Calu3 (cell line): ENCODE measurements around the gene AUH. TPM values are rescaled to one million over a fixed set of nuclear protein-coding genes. Genes with fewer than 3 reads are reported as not detected.
"Not testable (repeated sequence)": the region's sequence is repeated elsewhere in the genome, so short reads cannot be mapped to it uniquely, and the experiment has no call there.

Experiments
- BruUV-seq: library from RNA; stranded (reverse); fragments of 400-500 nt; replicated peaks from 2 replicates; lab custom pipeline; 2021; lab: Mats Ljungman, UMichigan
- CTCF ChIA-PET: fragments of 300-600 bp; sonication (Branson Sonifier 250); formaldehyde crosslinking; loops from one replicate; lab custom pipeline; 2022; ENCODE audit warnings: antibody characterized with exemption; lab: Charles Lee
- DNase-seq: peaks from one replicate; pipeline ENCODE4 v3.0.0; 2022
- H3K27ac Mint-ChIP-seq: one replicate; pipeline ENCODE4 v1.8.0; 2022; ENCODE audit warnings: mixed read lengths; ENCODE audit not compliant: unreplicated experiment
- H3K27me3 Mint-ChIP-seq: one replicate; pipeline ENCODE4 v1.8.0; 2022; ENCODE audit warnings: mixed read lengths; ENCODE audit not compliant: unreplicated experiment
- H3K36me3 Mint-ChIP-seq: one replicate; pipeline ENCODE4 v1.8.0; 2022; ENCODE audit warnings: mild to moderate bottlenecking, moderate library complexity, mixed read lengths; ENCODE audit not compliant: insufficient read depth, unreplicated experiment
- H3K4me1 Mint-ChIP-seq: one replicate; pipeline ENCODE4 v1.8.0; 2022; ENCODE audit warnings: mild to moderate bottlenecking, low read depth, mixed read lengths; ENCODE audit not compliant: unreplicated experiment
- H3K4me3 Mint-ChIP-seq: one replicate; pipeline ENCODE4 v1.8.0; 2022; ENCODE audit warnings: mild to moderate bottlenecking, low read depth, moderate library complexity, mixed read lengths; ENCODE audit not compliant: unreplicated experiment
- H3K9me3 Mint-ChIP-seq: one replicate; pipeline ENCODE4 v1.8.0; 2022; ENCODE audit warnings: low read depth, mixed read lengths; ENCODE audit not compliant: unreplicated experiment
- CTCF ChIP-seq: fragments of 200-600 bp; IDR thresholded peaks from one replicate; pipeline ENCODE4 v1.8.0; 2022; ENCODE audit warnings: antibody characterized with exemption; ENCODE audit not compliant: unreplicated experiment
- intact Hi-C: fragments of 100-400 bp; cut with micrococcal nuclease; formaldehyde crosslinking; loops from one replicate; pipeline ENCODE4 v1.10.0; 2022; ENCODE audit not compliant: unreplicated experiment
- total RNA-seq: library from RNA; stranded (reverse); gene quantifications from 2 replicates; pipeline ENCODE4 v1.2.3, GENCODE V29; 2022

The AUH gene
- total RNA-seq, 1 experiment from 2014 or later: 13.4 TPM

DNA sequence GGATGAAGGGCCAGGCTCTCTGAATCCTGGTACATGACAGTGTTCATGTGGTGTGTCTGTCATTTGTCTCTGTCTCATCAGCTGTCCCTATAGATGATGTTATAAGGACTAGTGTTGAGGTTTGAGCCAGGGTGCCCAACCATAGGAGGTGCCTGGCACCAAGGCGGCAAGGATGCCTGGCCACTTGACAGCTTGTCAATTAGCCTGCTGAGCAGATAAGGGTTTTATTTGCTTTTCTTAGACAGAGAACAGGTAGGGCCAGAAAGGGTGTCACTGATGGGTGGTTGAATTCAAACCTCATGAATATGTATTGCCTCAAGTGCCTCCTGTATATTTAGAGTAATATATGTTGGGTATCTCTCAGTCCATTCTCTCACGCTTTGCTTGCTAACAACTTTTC lies 30.1 kb upstream of the AUH start:
- no peak for TF ChIP-seq CTCF
- no peak overlapping the region for H3K4me3 Mint-ChIP-seq
- intact Hi-C loops: no loop called here
- BruUV-seq: no TSS peak
- peak; percentile 1 for DNase-seq
- peaks cover 18% of the 10 kb centered on the region for H3K4me1 Mint-ChIP-seq
- no peaks in the 10 kb centered on the region for H3K9me3 Mint-ChIP-seq
- no peaks in the 10 kb centered on the region for H3K36me3 Mint-ChIP-seq
- CTCF ChIA-PET: no interaction called here
- H3K27ac Mint-ChIP-seq: no peak overlapping the region
- no peaks in the 10 kb centered on the region for H3K27me3 Mint-ChIP-seq

DNA sequence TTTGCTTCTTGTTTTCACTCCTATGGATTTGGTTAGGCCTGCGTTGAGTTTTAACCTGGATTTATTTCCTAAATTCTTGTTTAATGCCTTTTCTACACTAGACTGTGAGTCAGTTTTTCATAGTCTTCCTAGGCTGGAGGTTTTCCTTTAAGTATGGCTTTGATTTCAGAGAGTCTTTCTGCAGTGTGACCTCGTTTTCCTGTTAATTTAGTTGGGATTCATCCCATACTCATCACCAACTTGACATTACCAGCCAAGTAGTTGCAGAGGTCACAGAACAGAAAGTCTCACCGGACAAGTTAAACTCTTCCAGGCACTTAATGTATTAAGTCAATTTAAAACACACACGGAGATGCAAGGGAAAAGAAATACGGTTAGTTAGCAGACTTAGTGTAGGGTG lies 29.7 kb upstream of the AUH start:
- CTCF ChIA-PET: no interaction called here
- H3K36me3 Mint-ChIP-seq: no peaks in the 10 kb centered on the region
- BruUV-seq: no TSS peak
- no peak overlapping the region for H3K27ac Mint-ChIP-seq
- DNase-seq: no peak
- no peaks in the 10 kb centered on the region for H3K27me3 Mint-ChIP-seq
- peaks cover 18% of the 10 kb centered on the region for H3K4me1 Mint-ChIP-seq
- H3K9me3 Mint-ChIP-seq: no peaks in the 10 kb centered on the region
- no peak overlapping the region for H3K4me3 Mint-ChIP-seq
- no peak for TF ChIP-seq CTCF
- intact Hi-C loops: no loop called here

DNA sequence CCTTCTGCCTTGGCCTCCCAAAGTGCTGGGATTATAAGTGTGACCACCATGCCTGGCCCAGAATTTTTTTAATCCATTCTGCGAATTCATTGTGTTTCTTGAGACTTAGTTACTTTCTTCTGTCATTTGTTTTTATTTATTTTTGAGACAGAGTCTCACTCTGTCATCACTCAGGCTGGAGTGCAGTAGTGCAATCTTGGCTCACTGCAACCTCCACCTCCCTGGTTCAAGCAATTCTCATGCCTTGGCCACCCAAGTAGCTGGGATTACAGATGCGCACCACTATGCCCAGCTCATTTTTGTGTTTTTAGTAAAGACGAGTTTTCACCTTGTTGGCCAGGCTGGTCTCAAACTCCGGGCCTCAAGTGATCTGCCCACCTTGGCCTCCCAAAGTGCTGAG lies 28.0 kb upstream of the AUH start:
- H3K4me1 Mint-ChIP-seq, H3K27me3 Mint-ChIP-seq, BruUV-seq, DNase-seq, intact Hi-C loops, CTCF ChIA-PET, H3K36me3 Mint-ChIP-seq, H3K9me3 Mint-ChIP-seq, H3K27ac Mint-ChIP-seq, H3K4me3 Mint-ChIP-seq: not testable (repeated sequence)

DNA sequence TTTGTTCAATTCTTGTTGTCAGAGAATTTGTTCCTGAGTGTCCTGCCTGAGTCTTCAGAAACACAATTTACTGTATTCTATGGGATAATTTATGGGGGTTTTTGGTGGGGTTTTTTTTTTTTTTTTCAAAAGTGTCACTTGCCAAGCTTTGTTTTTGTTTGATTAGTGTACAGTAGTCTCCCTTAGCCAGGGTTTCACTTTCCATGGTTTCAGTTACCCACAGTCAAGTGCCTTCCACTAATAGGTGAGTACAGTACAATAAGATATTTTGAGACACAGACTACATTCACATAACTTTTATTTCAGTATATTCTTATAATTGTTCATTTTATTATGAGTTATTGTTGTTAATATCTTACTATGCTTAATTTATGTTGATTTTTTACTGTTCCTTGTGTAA lies 25.0 kb upstream of the AUH start:
- H3K27ac Mint-ChIP-seq: no peak overlapping the region
- TF ChIP-seq CTCF: no peak
- no peaks in the 10 kb centered on the region for H3K9me3 Mint-ChIP-seq
- H3K4me3 Mint-ChIP-seq: no peak overlapping the region
- intact Hi-C loops: no loop called here
- H3K36me3 Mint-ChIP-seq: no peaks in the 10 kb centered on the region
- DNase-seq: no peak
- CTCF ChIA-PET: no interaction called here
- H3K27me3 Mint-ChIP-seq: no peaks in the 10 kb centered on the region
- no TSS peak for BruUV-seq
- H3K4me1 Mint-ChIP-seq: peaks cover under 1% of the 10 kb centered on the region

GRCh38 chr9:91384954-91385353 lies 23.2 kb upstream of the AUH start:
- no peak for DNase-seq
- Mint-ChIP-seq H3K27ac (no peak overlapping the region), H3K27me3 (no peaks in the 10 kb centered on the region), H3K36me3 (no peaks in the 10 kb centered on the region), H3K9me3 (no peaks in the 10 kb centered on the region), H3K4me1 (no peaks in the 10 kb centered on the region), H3K4me3 (no peak overlapping the region)
- intact Hi-C loops: no loop called here
- no peak for TF ChIP-seq CTCF
- CTCF ChIA-PET: interaction anchor here (0.6 kb wide), 1 partner anchor 39 kb away, joined by 3 read pairs; no protein-coding TSS in a partner anchor
- BruUV-seq: no TSS peak
